Panc1 (cell line): ENCODE results near the gene ADAT3. TPM values are rescaled to one million over a fixed set of nuclear protein-coding genes. Genes with fewer than 3 reads are reported as not detected.

Experiments used
- ATAC-seq: fragments of 200-7000 bp; cut with Tn5 transposase; 2 replicates; pipeline ENCODE4 v1.9.1; 2020; ENCODE audit warnings: mild to moderate bottlenecking, moderate library complexity
- BruUV-seq: library from RNA; stranded (reverse); fragments of 400-500 nt; replicated peaks from 2 replicates; lab custom pipeline; 2021; lab: Mats Ljungman, UMichigan
- CTCF ChIA-PET: fragments of 300-600 bp; sonication (Branson Sonifier 250); formaldehyde crosslinking; loops from one replicate; lab custom pipeline; 2022; ENCODE audit warnings: antibody characterized with exemption; lab: Charles Lee
- POLR2A ChIA-PET: fragments of 300-600 bp; sonication (Branson Sonifier 250); formaldehyde crosslinking; loops from one replicate; lab custom pipeline; 2022; ENCODE audit warnings: antibody characterized with exemption; lab: Charles Lee
- DNase-seq: peaks from one replicate; pipeline ENCODE4 v3.0.0-alpha.2; 2010; ENCODE audit warnings: low read depth, low spot score
- H3K27ac ChIP-seq: 2 replicates; pipeline ENCODE4 v1.5.1; 2011; ENCODE audit warnings: mild to moderate bottlenecking, low read length, inconsistent platforms
- H3K27me3 ChIP-seq: fragments of 200-500 bp; sonication (Bioruptor generic); 2 replicates; pipeline ENCODE4 v1.6.0; 2014; ENCODE audit warnings: low read length, inconsistent platforms; ENCODE audit not compliant: control insufficient read depth, insufficient read depth
- H3K36me3 ChIP-seq: fragments of 200-500 bp; sonication (Bioruptor generic); 2 replicates; pipeline ENCODE4 v1.5.1; 2014; ENCODE audit warnings: inconsistent platforms, mild to moderate bottlenecking, low read length, moderate library complexity; ENCODE audit not compliant: control insufficient read depth, insufficient read depth
- H3K4me1 ChIP-seq: 2 replicates; pipeline ENCODE4 v1.5.1; 2011; ENCODE audit warnings: inconsistent platforms, mild to moderate bottlenecking, low read length, moderate library complexity; ENCODE audit not compliant: control insufficient read depth, insufficient read depth
- H3K4me3 ChIP-seq, 2 experiments: 2 replicates each; pipeline ENCODE4 v1.5.1; 2011 to 2012; ENCODE audit warnings: low read depth in 2 of 2, low read length in 2 of 2, mild to moderate bottlenecking in 2 of 2, inconsistent platforms in 1 of 2, moderate library complexity in 1 of 2
- H3K9me3 ChIP-seq: fragments of 200-500 bp; sonication (Bioruptor generic); 2 replicates; pipeline ENCODE4 v1.5.1; 2014; ENCODE audit warnings: low read depth, mild to moderate bottlenecking, inconsistent platforms, low read length, moderate library complexity; ENCODE audit not compliant: control insufficient read depth, insufficient read depth
- CTCF ChIP-seq: fragments of 450-650 bp; IDR thresholded peaks from 2 replicates; pipeline ENCODE4 v1.5.1; 2017; ENCODE audit warnings: mild to moderate bottlenecking
- POLR2AphosphoS5 ChIP-seq: IDR thresholded peaks from 2 replicates; pipeline ENCODE4 v1.6.1; 2012; ENCODE audit warnings: mild to moderate bottlenecking, low read depth, low read length, moderate library complexity
- REST ChIP-seq, 2 experiments: IDR thresholded peaks; 2 replicates each; pipeline ENCODE4 v1.6.1; 2011 to 2012; ENCODE audit warnings: low read depth in 2 of 2, control low read depth in 1 of 2, low read length in 1 of 2, mild to moderate bottlenecking in 1 of 2, moderate library complexity in 1 of 2; ENCODE audit not compliant: insufficient read depth in 1 of 2
- SIN3A ChIP-seq: IDR thresholded peaks from 2 replicates; pipeline ENCODE4 v1.6.1; 2012; ENCODE audit warnings: low read depth, mild to moderate bottlenecking, low read length, moderate library complexity, borderline replicate concordance; ENCODE audit not compliant: insufficient read depth
- TCF7L2 ChIP-seq: IDR thresholded peaks from 2 replicates; pipeline ENCODE4 v1.6.1; 2011; ENCODE audit warnings: mild to moderate bottlenecking, low read depth, low read length, inconsistent platforms
- in situ Hi-C: cut with HindIII; loops from 2 replicates; pipeline ENCODE4 v1.10.0; 2016; ENCODE audit warnings: low sequenced_read_pairs, low pct_unique_long_range_greater_than_20kb
- intact Hi-C: fragments of 100-400 bp; cut with micrococcal nuclease; formaldehyde crosslinking; loops from one replicate; pipeline ENCODE4 v1.10.0; 2022; ENCODE audit not compliant: unreplicated experiment
- total RNA-seq: library from RNA; stranded (reverse); gene quantifications from one replicate; pipeline ENCODE4 v1.2.1, GENCODE V29; 2021; ENCODE audit not compliant: unreplicated experiment

The ADAT3 gene
- total RNA-seq, 1 experiment from 2014 or later = 8.9 TPM

- no peaks in the 10 kb centered on the region for H3K27me3 ChIP-seq
- ChIA-PET POLR2A (no interaction called here), CTCF (no interaction called here)
- ATAC-seq (no peak), DNase-seq (no peak)
- in situ Hi-C loops = no loop called here
- no TSS peak for BruUV-seq
- H3K36me3 ChIP-seq = no peaks in the 10 kb centered on the region
- H3K27ac ChIP-seq = peak overlapping the region; percentile 91
- intact Hi-C loops = no loop called here
- H3K4me1 ChIP-seq = peaks cover 48% of the 10 kb centered on the region
- H3K4me3 ChIP-seq = peak overlapping the region; percentile 24 to 45
- no peaks in the 10 kb centered on the region for H3K9me3 ChIP-seq
- TF ChIP-seq POLR2AphosphoS5 = no peak
- TF ChIP-seq SIN3A = no peak
- TF ChIP-seq REST (IDR thresholded peaks at IDR 0.05; ENCODE audit: insufficient read depth in 1 of 2, low read depth in 2 of 2, low read length in 1 of 2) = no peak
- TF ChIP-seq TCF7L2 = no peak
- TF ChIP-seq CTCF = no peak
These were observed 48.9 kb upstream of the ADAT3 start for GRCh38 chr19:1856345-1856697.

GRCh38 chr19:1856698-1857603 is 48.2 kb upstream of the ADAT3 start:
- peaks cover 48% of the 10 kb centered on the region for H3K4me1 ChIP-seq
- H3K36me3 ChIP-seq = peaks cover 1% of the 10 kb centered on the region; the same call in 1 of the 2 replicates
- H3K27ac ChIP-seq = peak overlapping the region; percentile 91
- H3K9me3 ChIP-seq = no peaks in the 10 kb centered on the region
- DNase-seq (no peak), ATAC-seq (peak; percentile 41)
- CTCF ChIA-PET = interaction anchor here (0.6 to 0.7 kb wide), 2 partner anchors 12 to 188 kb away, joined by 3 to 11 read pairs; no protein-coding TSS in a partner anchor
- intact Hi-C loops (no loop called here), in situ Hi-C loops (no loop called here)
- POLR2A ChIA-PET = no interaction called here
- H3K4me3 ChIP-seq = peak overlapping the region; percentile 24 to 45
- no TSS peak for BruUV-seq
- no peak for TF ChIP-seq CTCF
- TF ChIP-seq REST (IDR thresholded peaks at IDR 0.05; ENCODE audit: insufficient read depth in 1 of 2, low read depth in 2 of 2, low read length in 1 of 2) = no peak
- TF ChIP-seq POLR2AphosphoS5 = no peak
- TF ChIP-seq TCF7L2 = no peak
- H3K27me3 ChIP-seq = no peaks in the 10 kb centered on the region
